Measurements from ENCODE around the gene COPA. TPM values are rescaled to one million over a fixed set of nuclear protein-coding genes. Genes with fewer than 3 reads are reported as not detected.

The COPA gene
- total and polyA plus RNA-seq, 2 donors (not counting 3 experiments of a cell fraction or from before 2014, with no cell fraction given): 127 to 185 TPM

GRCh38 chr1:160363010-160363409 lies 20.0 kb upstream of the COPA start:
- no peak overlapping the region for H3K4me3 ChIP-seq (replicated peaks in 1 of 3; ENCODE audit: insufficient read depth in 1 of 3, low read depth in 1 of 3, low read length in 3 of 3)
- intact Hi-C loops (cut with micrococcal nuclease): no loop called here
- no peak overlapping the region for H3K27ac ChIP-seq (ENCODE audit: insufficient read depth, low read depth, low read length)
- dilution Hi-C loops (cut with MboI; ENCODE audit: extremely low pct_ligation_motif_present, low sequenced_read_pairs): no loop called here
- no peak overlapping the region for H3K9ac ChIP-seq (replicated peaks; ENCODE audit: extremely low read depth, insufficient read depth, low read length)
- peaks cover 0 to 5% of the 10 kb centered on the region in 2 experiments for H3K27me3 ChIP-seq (ENCODE audit: control insufficient read depth in 2 of 2, insufficient read depth in 2 of 2, low read length in 2 of 2)
- TF ChIP-seq POLR2AphosphoS5 (IDR thresholded peaks at IDR 0.05; ENCODE audit: insufficient read depth, low read depth, low read length): no peak
- TF ChIP-seq FOS (IDR thresholded peaks at IDR 0.05; ENCODE audit: borderline replicate concordance, insufficient read depth, low read length): no peak
- no peak for TF ChIP-seq JUN (IDR thresholded peaks at IDR 0.05; ENCODE audit: borderline replicate concordance, insufficient read depth, insufficient read length, low read depth)
- TF ChIP-seq CTCF (IDR thresholded peaks at IDR 0.05; ENCODE audit: extremely low read depth in 1 of 2, insufficient read depth in 1 of 2, low read depth in 1 of 2, low read length in 2 of 2): no peak
- TF ChIP-seq MAX (IDR thresholded peaks at IDR 0.05; ENCODE audit: insufficient read depth, insufficient read length): no peak
- no peak for TF ChIP-seq MYC (IDR thresholded peaks at IDR 0.05; ENCODE audit: low read depth, low read length)
- TF ChIP-seq POLR2A (IDR thresholded peaks at IDR 0.05; ENCODE audit: low read depth, low read length): no peak
- TF ChIP-seq GATA2 (IDR thresholded peaks at IDR 0.05; ENCODE audit: insufficient read depth, insufficient read length, low read depth, low read length): no peak
- no peak for TF ChIP-seq EZH2 (IDR thresholded peaks at IDR 0.05; ENCODE audit: borderline replicate concordance, low read depth, low read length, severe bottlenecking)
- DNase-seq (ENCODE audit: low read depth, low spot score) (no peak), FAIRE-seq (no peak)
- H3K79me2 ChIP-seq (ENCODE audit: control insufficient read depth, insufficient read depth, low read length): no peaks in the 10 kb centered on the region
- H2AFZ ChIP-seq (ENCODE audit: low read depth, low read length): no peak overlapping the region
- BruUV-seq (replicated peaks): no TSS peak
- no peaks in the 10 kb centered on the region for H3K9me3 ChIP-seq (replicated peaks; ENCODE audit: control insufficient read depth, insufficient read depth, low read length)
- H3K9me1 ChIP-seq (replicated peaks; ENCODE audit: control insufficient read depth, extremely low read depth, insufficient read depth, low read length): no peaks in the 10 kb centered on the region
- H3K36me3 ChIP-seq (ENCODE audit: control insufficient read depth in 2 of 2, extremely low read depth in 1 of 2, insufficient read depth in 2 of 2, low read length in 2 of 2): peaks cover 0 to 8% of the 10 kb centered on the region in 2 experiments
- POLR2A ChIA-PET: no interaction called here
- H4K20me1 ChIP-seq (replicated peaks; ENCODE audit: control insufficient read depth, extremely low read depth, insufficient read depth, low read length): peaks cover 2% of the 10 kb centered on the region
- CTCF ChIA-PET: interaction anchor here (0.9 to 2.2 kb wide), 6 partner anchors 8 to 355 kb away, joined by 3 to 21 read pairs (median 4); no protein-coding TSS in a partner anchor
- no peaks in the 10 kb centered on the region for H3K4me1 ChIP-seq (ENCODE audit: control insufficient read depth, extremely low read depth, insufficient read depth, low read length)
- H3K4me2 ChIP-seq (ENCODE audit: insufficient read depth, low read length): no peak overlapping the region

Measured in endothelial cell of umbilical vein (primary cell).